ENCODE results near the gene ASB5.

ASB5 gene

GRCh38 chr4:176277162-176277904 is 8.3 kb upstream of the ASB5 start:
- DNase-seq (ENCODE audit: low spot score): peak; percentile 2

- DNase-seq (ENCODE audit: low spot score): no peak
Observed at GRCh38 chr4:176276710-176277109, 7.7 kb upstream of the ASB5 start.

- no peak for DNase-seq (ENCODE audit: low spot score)
Observed at GRCh38 chr4:176274441-176274840, 5.4 kb upstream of the ASB5 start.

GRCh38 chr4:176273736-176274135 is 4.7 kb upstream of the ASB5 start:
- no peak for DNase-seq (ENCODE audit: low spot score)

- DNase-seq (ENCODE audit: low spot score): no peak
Observed at GRCh38 chr4:176272799-176273198, 3.8 kb upstream of the ASB5 start.

- no peak for DNase-seq (ENCODE audit: low spot score)
Observed at GRCh38 chr4:176271749-176272148, 2.7 kb upstream of the ASB5 start.

- no peak for DNase-seq (ENCODE audit: low spot score)
Observed at GRCh38 chr4:176270669-176271068, 1.6 kb upstream of the ASB5 start.

GRCh38 chr4:176266026-176266425 is 3.0 kb downstream of the ASB5 start:
- no peak for DNase-seq (ENCODE audit: low spot score)

GRCh38 chr4:176262243-176262642 is 6.8 kb downstream of the ASB5 start:
- DNase-seq (ENCODE audit: low spot score): no peak

GRCh38 chr4:176261481-176261880 is 7.5 kb downstream of the ASB5 start:
- no peak for DNase-seq (ENCODE audit: low spot score)

- no peak for DNase-seq (ENCODE audit: low spot score)
Observed at GRCh38 chr4:176261018-176261417, 8.0 kb downstream of the ASB5 start.

GRCh38 chr4:176259330-176260090 is 9.5 kb downstream of the ASB5 start:
- no peak for DNase-seq (ENCODE audit: low spot score)

GRCh38 chr4:176258135-176258534 is 10.9 kb downstream of the ASB5 start:
- no peak for DNase-seq (ENCODE audit: low spot score)

GRCh38 chr4:176256921-176257320 is 12.1 kb downstream of the ASB5 start:
- no peak for DNase-seq (ENCODE audit: low spot score)

GRCh38 chr4:176242764-176243347 is 26.2 kb downstream of the ASB5 start:
- DNase-seq (ENCODE audit: low spot score): no peak

- no peak for DNase-seq (ENCODE audit: low spot score)
Observed at GRCh38 chr4:176241703-176242102, 27.3 kb downstream of the ASB5 start.

GRCh38 chr4:176238826-176239225 is 30.2 kb downstream of the ASB5 start:
- DNase-seq (ENCODE audit: low spot score): no peak

- no peak for DNase-seq (ENCODE audit: low spot score)
Observed at GRCh38 chr4:176238157-176238610, 30.8 kb downstream of the ASB5 start.

GRCh38 chr4:176236946-176237345 is 32.1 kb downstream of the ASB5 start:
- DNase-seq (ENCODE audit: low spot score): no peak

- DNase-seq (ENCODE audit: low spot score): no peak
Observed at GRCh38 chr4:176230836-176231235, 38.2 kb downstream of the ASB5 start.

GRCh38 chr4:176229645-176230044 is 39.4 kb downstream of the ASB5 start:
- DNase-seq (ENCODE audit: low spot score): no peak

- DNase-seq (ENCODE audit: low spot score): no peak
Observed at GRCh38 chr4:176226736-176227135, 42.3 kb downstream of the ASB5 start.

GRCh38 chr4:176223561-176223960 is 45.5 kb downstream of the ASB5 start:
- no peak for DNase-seq (ENCODE audit: low spot score)
